SK-N-SH (cell line): Measurements from ENCODE around the gene MCC. TPM values are rescaled to one million over a fixed set of nuclear protein-coding genes. Genes with fewer than 3 reads are reported as not detected.

Experiments
- CTCF ChIA-PET: fragments of 300-600, 350-600 bp; formaldehyde crosslinking; extraction: SDS; loops from one replicate; lab custom pipeline; 2021; lab: Yijun Ruan, JAX
- POLR2A ChIA-PET: fragments of 350-600 bp; sonication (Branson Sonifier 250); formaldehyde crosslinking; extraction: SDS; loops from one replicate; lab custom pipeline; 2020; ENCODE audit warnings: antibody characterized with exemption, inconsistent platforms; lab: Yijun Ruan, JAX
- DNase-seq: peaks from one replicate; pipeline ENCODE4 v3.0.0; 2012
- H2AFZ ChIP-seq: fragments of 200-600 bp; sonication (generic); 2 replicates; pipeline ENCODE4 v1.8.1; 2016; ENCODE audit warnings: antibody characterized with exemption, mild to moderate bottlenecking, low read depth
- H3F3A ChIP-seq: fragments of 200-600 bp; sonication (generic); replicated peaks from 2 replicates; pipeline ENCODE3; 2016; ENCODE audit warnings: antibody characterized with exemption, mild to moderate bottlenecking; ENCODE audit not compliant: insufficient read depth
- H3K27ac ChIP-seq, 2 experiments: fragments of 200-500 bp in 1 of 2; fragments of 200-600 bp in 1 of 2; sonication (Bioruptor generic) in 1 of 2; sonication (generic), shearing (Covaris generic) in 1 of 2; 2 replicates each; pipeline versions ENCODE4 v1.5.1 to v1.6.1; 2014 to 2016; ENCODE audit warnings: low read depth in 2 of 2, inconsistent platforms in 1 of 2, low read length in 1 of 2, mild to moderate bottlenecking in 1 of 2, mixed read lengths in 1 of 2
- H3K27me3 ChIP-seq: fragments of 200-600 bp; sonication (generic), shearing (Covaris generic); 2 replicates; pipeline ENCODE4 v1.6.1; 2016; ENCODE audit warnings: mixed run types; ENCODE audit not compliant: insufficient read depth
- H3K36me3 ChIP-seq, 2 experiments: fragments of 200-500 bp in 1 of 2; fragments of 200-600 bp in 1 of 2; sonication (Bioruptor generic) in 1 of 2; sonication (generic) in 1 of 2; replicated peaks in 1 of 2; 2 replicates each; pipeline versions ENCODE3 to v1.5.1; 2014 to 2016; ENCODE audit warnings: low read length in 1 of 2, mild to moderate bottlenecking in 1 of 2; ENCODE audit not compliant: insufficient read depth in 2 of 2, control insufficient read depth in 1 of 2
- H3K4me1 ChIP-seq, 2 experiments: fragments of 200-500 bp in 1 of 2; fragments of 200-600 bp in 1 of 2; sonication (Bioruptor generic) in 1 of 2; sonication (generic), shearing (Covaris generic) in 1 of 2; 2 replicates each; pipeline versions ENCODE4 v1.5.1 to v1.6.1; 2014 to 2016; ENCODE audit warnings: low read depth in 1 of 2, low read length in 1 of 2, mixed run types in 1 of 2; ENCODE audit not compliant: insufficient read depth in 2 of 2, control insufficient read depth in 1 of 2
- H3K4me2 ChIP-seq: fragments of 200-600 bp; sonication (generic), shearing (Covaris generic); 2 replicates; pipeline ENCODE4 v1.6.1; 2017; ENCODE audit warnings: mixed run types
- H3K4me3 ChIP-seq, 2 experiments: fragments of 200-500 bp in 1 of 2; fragments of 200-600 bp in 1 of 2; sonication (Bioruptor generic) in 1 of 2; sonication (generic), shearing (Covaris generic) in 1 of 2; 2 replicates each; pipeline versions ENCODE4 v1.5.1 to v1.8.1; 2014 to 2016; ENCODE audit warnings: low read depth in 2 of 2, inconsistent platforms in 1 of 2, low read length in 1 of 2, mild to moderate bottlenecking in 1 of 2, mixed read lengths in 1 of 2, moderate library complexity in 1 of 2
- H3K79me2 ChIP-seq: fragments of 200-600 bp; sonication (generic); 2 replicates; pipeline ENCODE4 v1.8.1; 2017; ENCODE audit warnings: mild to moderate bottlenecking; ENCODE audit not compliant: insufficient read depth
- H3K9ac ChIP-seq: fragments of 200-600 bp; sonication (generic); 2 replicates; pipeline ENCODE4 v1.6.1; 2017; ENCODE audit warnings: mixed run types
- H3K9me2 ChIP-seq: fragments of 200-600 bp; sonication (generic); 2 replicates; pipeline ENCODE4 v1.6.1; 2017; ENCODE audit warnings: mixed run types
- H3K9me3 ChIP-seq: fragments of 200-600 bp; sonication (generic); 2 replicates; pipeline ENCODE4 v1.6.1; 2017; ENCODE audit warnings: mixed run types, mild to moderate bottlenecking, moderate library complexity
- H4K20me1 ChIP-seq: fragments of 200-600 bp; sonication (generic); 2 replicates; pipeline ENCODE4 v1.6.1; 2017; ENCODE audit warnings: mild to moderate bottlenecking, mixed run types; ENCODE audit not compliant: insufficient read depth
- CHD2 ChIP-seq: fragments of 150-350 bp; IDR thresholded peaks from 2 replicates; pipeline ENCODE4 v1.6.1; 2018; ENCODE audit warnings: low read length; ENCODE audit not compliant: partially characterized antibody
- CTCF ChIP-seq: fragments of 200-600 bp; sonication (generic); IDR thresholded peaks from 2 replicates; pipeline ENCODE4 v1.6.1; 2017; ENCODE audit warnings: antibody characterized with exemption, mild to moderate bottlenecking, moderate library complexity
- ELF1 ChIP-seq: IDR thresholded peaks from 2 replicates; pipeline ENCODE4 v1.4.0; 2012
- FOSL2 ChIP-seq: IDR thresholded peaks from 2 replicates; pipeline ENCODE4 v1.4.0; 2012; ENCODE audit warnings: low read depth, mild to moderate bottlenecking, moderate library complexity, borderline replicate concordance
- FOXJ3 ChIP-seq: sonication (generic); formaldehyde crosslinking; IDR thresholded peaks from 2 replicates; pipeline ENCODE4 v1.5.1; 2020; ENCODE audit warnings: mild to moderate bottlenecking, missing genetic modification reagents
- FOXM1 ChIP-seq: IDR thresholded peaks from 2 replicates; pipeline ENCODE4 v1.4.0; 2012; ENCODE audit warnings: low read depth, mild to moderate bottlenecking
- GABPA ChIP-seq: IDR thresholded peaks from 2 replicates; pipeline ENCODE4 v1.4.0; 2012; ENCODE audit warnings: low read depth, mild to moderate bottlenecking
- GATA2 ChIP-seq: sonication (generic); formaldehyde crosslinking; IDR thresholded peaks from 2 replicates; pipeline ENCODE4 v1.5.0; 2020; ENCODE audit warnings: mild to moderate bottlenecking, missing genetic modification reagents
- IRF3 ChIP-seq: fragments of 150-350 bp; IDR thresholded peaks from 2 replicates; pipeline ENCODE4 v1.6.1; 2016; ENCODE audit warnings: mild to moderate bottlenecking, low read depth, low read length
- JUND ChIP-seq: IDR thresholded peaks from 2 replicates; pipeline ENCODE4 v1.4.0; 2012
- MEF2A ChIP-seq: IDR thresholded peaks from 2 replicates; pipeline ENCODE4 v1.4.0; 2012; ENCODE audit warnings: low read depth, borderline replicate concordance
- NFIC ChIP-seq: IDR thresholded peaks from 2 replicates; pipeline ENCODE4 v1.4.0; 2012; ENCODE audit warnings: borderline replicate concordance
- POLR2AphosphoS5 ChIP-seq: IDR thresholded peaks from 2 replicates; pipeline ENCODE4 v1.6.1; 2012; ENCODE audit warnings: low read depth, low read length
- REST ChIP-seq: IDR thresholded peaks from 2 replicates; pipeline ENCODE4 v1.6.1; 2012; ENCODE audit warnings: mild to moderate bottlenecking, low read depth, low read length, moderate library complexity
- RFX5 ChIP-seq: IDR thresholded peaks from 2 replicates; pipeline ENCODE4 v1.6.1; 2012; ENCODE audit warnings: mild to moderate bottlenecking, improper control_type of control experiment, low read length
- RXRA ChIP-seq: IDR thresholded peaks from 2 replicates; pipeline ENCODE4 v1.4.0; 2012; ENCODE audit warnings: low read depth, mild to moderate bottlenecking, borderline replicate concordance
- SIN3A ChIP-seq: IDR thresholded peaks from 2 replicates; pipeline ENCODE4 v1.6.1; 2012; ENCODE audit warnings: low read depth, mild to moderate bottlenecking, low read length, moderate library complexity, borderline replicate concordance
- SMC3 ChIP-seq: IDR thresholded peaks from 2 replicates; pipeline ENCODE4 v1.6.1; 2012; ENCODE audit warnings: low read depth, low read length, improper control_type of control experiment
- USF2 ChIP-seq: fragments of 150-350 bp; IDR thresholded peaks from 2 replicates; pipeline ENCODE4 v1.6.1; 2017; ENCODE audit warnings: antibody characterized with exemption, low read length, low read depth, borderline replicate concordance
- ZBTB33 ChIP-seq: IDR thresholded peaks from 2 replicates; pipeline ENCODE4 v1.4.0; 2012; ENCODE audit warnings: low read depth, borderline replicate concordance
- WGBS: methylation state at CpG from one replicate; pipeline ENCODE4 v1.1.6; 2017; ENCODE audit warnings: low lambda C conversion rate; 5-methylcytosine and 5-hydroxymethylcytosine counted together
- polyA plus RNA-seq, 3 experiments: library from polyadenylated mRNA; depleted of rRNA; stranded (reverse); fragments of >200 nt; gene quantifications; 2 replicates each; pipeline ENCODE4 v1.2.3, GENCODE V29; 2012

Gene MCC
- polyA plus RNA-seq, 1 of the 3 experiments (the other 2 are of a cell fraction), result 3.6 TPM

GRCh38 chr5:113103330-113103729, 384.9 kb downstream of the MCC start (continued):
- no peak for TF ChIP-seq REST
- TF ChIP-seq SMC3, result no peak
- no peak for TF ChIP-seq ELF1
- no peak for TF ChIP-seq CTCF

GRCh38 chr5:113102121-113102531, 386.1 kb downstream of the MCC start:
- Histone ChIP-seq H3K9me3 (no peaks in the 10 kb centered on the region), H3K79me2 (no peaks in the 10 kb centered on the region), H3K27me3 (no peaks in the 10 kb centered on the region), H3K4me2 (no peak overlapping the region), H3K4me3 (no peak overlapping the region), H3K9me2 (no peaks in the 10 kb centered on the region), H4K20me1 (no peaks in the 10 kb centered on the region), H3K9ac (no peak overlapping the region), H3K36me3 (no peaks in the 10 kb centered on the region), H3K27ac (no peak overlapping the region), H3K4me1 (no peaks in the 10 kb centered on the region; a peak in 1 of 4 replicates), H2AFZ (no peak overlapping the region), H3F3A (no peaks in the 10 kb centered on the region)
- no peak for DNase-seq
- ChIA-PET POLR2A (no interaction called here), CTCF (interaction anchor here (1.3 kb wide), 1 partner anchor 504 kb away, joined by 3 read pairs; no protein-coding TSS in a partner anchor)
- 80% methylated on average over 1 of the region's 1 CpG for WGBS
- no peak for TF ChIP-seq FOXJ3 (CRISPR knock-in tag)
- no peak for TF ChIP-seq FOXM1
- TF ChIP-seq FOSL2, result no peak
- TF ChIP-seq NFIC, result no peak
- TF ChIP-seq CHD2, result no peak
- TF ChIP-seq ELF1, result no peak
- TF ChIP-seq IRF3, result no peak
- TF ChIP-seq MEF2A, result no peak
- TF ChIP-seq RFX5, result no peak
- no peak for TF ChIP-seq RXRA
- no peak for TF ChIP-seq GATA2 (CRISPR knock-in tag)
- TF ChIP-seq JUND, result no peak
- no peak for TF ChIP-seq SIN3A
- TF ChIP-seq GABPA, result no peak
- TF ChIP-seq USF2, result no peak
- TF ChIP-seq ZBTB33, result no peak
- TF ChIP-seq POLR2AphosphoS5, result no peak
